Stimulated activated CD4-positive, alpha-beta T cell treated with anti-CD3 and anti-CD28 coated beads, Interleukin-1b, Interleukin-23, amount 100 ng/mL, for 48 hours (primary cell): Measurements from ENCODE around the gene DHRS7C.

Source experiments
- DNase-seq: peaks from one replicate; pipeline ENCODE4 v3.0.0-alpha.2; 2020

DHRS7C gene, protein sequence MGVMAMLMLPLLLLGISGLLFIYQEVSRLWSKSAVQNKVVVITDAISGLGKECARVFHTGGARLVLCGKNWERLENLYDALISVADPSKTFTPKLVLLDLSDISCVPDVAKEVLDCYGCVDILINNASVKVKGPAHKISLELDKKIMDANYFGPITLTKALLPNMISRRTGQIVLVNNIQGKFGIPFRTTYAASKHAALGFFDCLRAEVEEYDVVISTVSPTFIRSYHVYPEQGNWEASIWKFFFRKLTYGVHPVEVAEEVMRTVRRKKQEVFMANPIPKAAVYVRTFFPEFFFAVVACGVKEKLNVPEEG

DNA sequence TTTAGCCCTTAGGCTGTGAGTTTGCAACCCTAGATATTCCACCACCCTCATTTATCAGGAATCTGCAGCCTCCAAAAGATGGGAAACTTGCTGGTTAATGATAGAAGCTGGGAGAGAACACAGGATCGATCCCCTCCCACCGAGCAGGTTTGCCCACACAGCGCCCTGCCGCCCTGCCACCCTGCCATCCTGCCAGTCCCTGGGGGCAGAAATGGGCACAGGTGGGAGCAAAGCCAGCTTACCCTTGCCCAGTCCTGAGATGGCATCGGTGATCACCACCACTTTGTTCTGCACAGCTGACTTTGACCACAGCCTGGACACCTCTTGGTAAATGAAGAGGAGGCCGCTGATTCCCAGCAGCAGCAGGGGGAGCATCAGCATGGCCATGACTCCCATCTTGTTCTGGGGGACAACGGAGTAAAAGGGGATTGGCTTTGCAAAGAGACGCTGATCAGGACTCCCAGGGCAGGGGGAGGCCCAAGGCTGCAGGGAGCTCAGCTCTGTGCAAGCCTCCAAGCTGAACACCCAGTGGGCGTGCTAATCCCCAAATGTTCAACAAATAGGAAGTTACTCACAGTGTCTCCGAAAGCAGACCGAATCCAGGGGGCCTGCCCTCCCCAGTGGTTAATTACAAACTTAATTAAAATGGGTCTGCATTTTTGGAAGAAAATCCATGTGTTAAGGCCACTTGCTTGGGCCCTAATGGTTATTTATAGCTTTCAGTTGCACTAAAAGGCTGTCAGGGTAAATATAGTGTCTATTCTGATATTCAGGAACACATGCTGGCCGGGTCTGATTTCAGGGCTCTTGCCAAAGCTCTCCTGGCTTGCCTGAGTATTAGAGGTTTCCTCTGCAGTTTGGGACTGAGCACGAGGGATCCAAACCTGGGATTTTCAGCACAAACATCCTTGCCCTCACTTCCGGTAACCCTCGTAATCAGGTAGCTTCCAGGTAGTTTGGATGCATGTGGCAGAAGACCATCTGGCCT lies at the start of gene DHRS7C:
TSS of gene DHRS7C (minus strand) at position 704 of the 988 bp plus-strand sequence. CDS start at position 396, 308 bp downstream.
- no peak for DNase-seq

DNA sequence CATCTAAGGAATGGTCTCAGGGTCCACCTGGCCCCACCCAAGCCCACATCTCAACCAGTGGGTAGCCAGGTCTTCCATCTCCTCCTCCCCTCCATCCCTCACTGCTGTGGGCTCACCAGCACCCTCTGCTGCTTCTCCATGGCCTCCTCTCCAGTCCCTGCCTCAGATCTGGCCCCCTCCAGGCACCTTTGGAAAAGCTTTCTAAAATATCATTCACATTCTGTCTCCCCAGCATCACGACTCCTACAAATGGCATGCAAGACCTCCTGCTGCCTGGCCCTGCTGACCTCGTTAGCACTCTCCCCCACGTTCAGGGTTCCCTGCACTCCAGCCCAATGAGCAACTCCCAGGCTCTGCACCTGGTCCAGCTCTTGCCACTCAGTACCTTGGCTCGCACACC lies 48.0 kb upstream of the DHRS7C start:
- no peak for DNase-seq

DNA sequence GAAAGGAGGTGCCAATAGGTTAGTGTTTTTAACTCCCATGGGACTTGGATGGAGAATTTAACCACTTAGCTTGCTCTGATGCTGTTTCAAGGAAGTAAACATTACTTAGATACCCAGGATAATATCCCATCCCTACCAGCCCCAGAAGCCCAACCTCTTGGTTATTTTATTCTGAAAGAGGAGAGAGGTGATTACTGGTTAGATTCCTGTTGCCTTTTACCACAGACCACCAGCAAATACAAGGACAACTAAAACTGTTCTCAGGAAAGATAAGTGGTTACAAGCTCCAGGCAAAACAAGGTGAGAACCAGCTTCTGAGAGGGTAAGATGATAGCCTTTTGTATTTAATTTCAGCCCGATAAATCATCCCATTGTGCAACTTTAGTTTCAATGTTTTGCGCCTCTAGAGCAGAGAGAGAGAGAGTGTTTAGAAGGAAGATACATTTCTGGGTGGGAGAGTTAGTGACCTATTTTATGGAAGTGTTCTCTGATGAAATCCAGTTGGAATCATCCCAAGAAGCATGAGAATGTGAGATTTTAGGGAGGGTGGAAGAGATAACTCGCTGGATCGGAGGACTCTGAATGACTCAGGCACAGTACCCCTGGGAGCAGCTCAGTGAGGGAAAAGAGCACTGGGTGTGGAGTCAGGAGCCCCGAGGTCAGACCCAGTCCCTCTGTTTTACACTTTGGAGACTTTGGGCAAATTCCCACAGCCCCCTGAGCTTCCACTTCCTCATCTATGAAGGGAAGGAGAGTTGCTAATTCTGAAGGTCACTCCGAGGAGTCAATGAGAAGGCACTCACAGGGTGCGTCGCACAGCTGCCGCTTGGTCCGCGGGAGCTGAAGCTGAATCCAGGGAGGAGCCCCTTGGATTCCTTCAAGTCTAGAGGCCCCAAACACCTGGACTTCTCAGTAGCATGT lies 46.4 kb upstream of the DHRS7C start:
- DNase-seq = no peak

DNA sequence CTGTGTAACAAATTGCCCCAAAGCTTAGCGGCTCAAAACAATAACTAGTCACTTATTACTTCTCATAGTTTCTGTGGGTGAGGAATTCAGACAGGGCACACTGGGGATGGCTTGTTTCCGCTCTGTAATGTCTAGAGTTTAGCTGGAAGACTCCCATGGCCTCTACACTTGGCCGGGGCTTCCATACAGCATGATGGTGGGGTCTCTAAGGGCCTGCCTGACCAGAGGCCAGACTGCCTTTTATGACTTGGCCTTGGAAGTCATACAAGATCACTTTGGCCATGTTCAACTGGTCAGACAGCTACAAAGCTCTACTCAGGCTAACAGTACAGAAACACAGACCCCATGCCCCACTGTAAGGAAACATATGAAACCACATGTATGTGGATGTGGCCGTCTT lies 42.5 kb upstream of the DHRS7C start:
- no peak for DNase-seq

DNA sequence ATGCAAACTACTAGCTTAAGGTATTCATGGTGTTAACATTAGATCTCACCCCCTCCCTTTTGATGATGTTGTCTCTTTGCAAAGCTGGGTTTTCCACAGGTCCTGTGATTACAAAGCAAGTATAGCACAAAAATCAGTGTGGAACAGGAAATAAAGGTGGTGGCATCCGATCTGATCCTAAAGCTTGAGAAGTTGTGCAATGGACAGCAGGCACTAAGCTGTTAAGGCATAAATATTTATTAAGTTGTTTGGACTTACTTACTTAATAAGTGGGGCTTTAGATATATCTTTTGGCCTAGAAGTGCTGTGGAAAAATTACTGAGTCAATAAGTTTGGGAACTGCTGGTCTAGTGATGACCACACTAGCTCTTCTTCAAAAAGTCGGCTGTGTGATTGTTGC lies 39.3 kb upstream of the DHRS7C start:
- DNase-seq = no peak

DNA sequence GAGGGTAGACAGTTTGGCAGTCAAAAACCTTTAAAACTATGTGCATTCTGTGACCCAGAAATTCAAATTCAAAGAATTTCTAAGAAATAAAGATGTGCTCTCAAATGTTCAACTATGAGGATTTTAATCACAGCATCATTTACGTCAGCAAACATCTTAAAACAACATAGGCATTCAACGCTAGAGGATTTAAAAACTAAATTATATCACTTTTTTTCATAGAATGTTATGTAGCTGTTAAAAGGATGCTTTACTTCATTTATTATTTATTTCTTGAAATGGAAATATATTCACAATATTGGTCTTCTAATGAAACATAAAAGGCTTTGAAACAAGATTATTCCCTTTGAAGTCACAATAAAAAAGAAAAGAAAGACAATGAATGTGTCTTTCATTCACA lies 38.0 kb upstream of the DHRS7C start:
- no peak for DNase-seq

DNA sequence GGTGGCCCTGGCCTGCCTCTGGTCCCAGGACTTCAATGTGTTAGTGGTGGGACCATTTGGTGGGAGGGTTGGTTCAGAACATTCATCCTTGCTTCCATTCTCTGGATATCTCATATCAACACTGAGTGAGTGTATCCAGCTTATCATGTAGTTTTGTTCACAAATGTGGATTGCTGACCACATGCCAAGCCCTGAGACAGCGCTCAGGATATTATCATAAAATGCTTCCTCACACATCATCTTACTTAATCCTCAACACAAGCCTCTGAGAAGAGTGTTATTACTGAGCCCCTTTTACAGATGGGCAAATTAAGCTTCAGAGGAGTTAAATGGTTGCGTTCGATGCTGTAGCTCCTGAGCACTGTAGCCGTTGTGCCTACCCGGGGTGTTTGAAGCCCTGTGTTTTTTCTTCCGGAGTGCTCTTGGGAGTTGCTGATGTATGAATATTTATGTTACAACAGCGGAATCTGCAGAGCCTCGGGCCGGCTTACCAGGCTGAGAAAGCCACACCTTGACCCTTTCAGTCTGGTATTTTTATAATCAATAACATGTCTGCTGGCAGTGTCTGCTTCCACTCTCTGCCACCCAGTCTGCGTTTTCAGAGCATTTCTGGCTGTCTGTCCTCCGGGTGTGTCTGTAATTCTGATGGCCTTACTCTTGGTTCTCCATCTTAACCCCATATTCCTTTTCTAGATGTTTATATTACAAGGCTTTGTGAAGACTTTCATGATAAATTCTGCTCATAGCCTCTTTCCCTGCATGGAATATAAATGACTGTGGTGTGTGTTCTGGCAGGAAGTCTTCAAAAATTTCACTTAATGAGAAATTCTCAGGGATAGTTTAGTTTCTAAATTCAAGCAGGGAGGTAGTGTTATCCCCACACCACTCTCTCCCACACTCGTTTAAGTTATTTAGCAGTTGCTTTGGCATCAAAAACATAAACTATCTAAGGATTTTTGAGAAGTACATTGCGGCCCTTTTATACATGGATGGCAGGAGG lies 37.2 kb upstream of the DHRS7C start:
- DNase-seq = no peak

DNA sequence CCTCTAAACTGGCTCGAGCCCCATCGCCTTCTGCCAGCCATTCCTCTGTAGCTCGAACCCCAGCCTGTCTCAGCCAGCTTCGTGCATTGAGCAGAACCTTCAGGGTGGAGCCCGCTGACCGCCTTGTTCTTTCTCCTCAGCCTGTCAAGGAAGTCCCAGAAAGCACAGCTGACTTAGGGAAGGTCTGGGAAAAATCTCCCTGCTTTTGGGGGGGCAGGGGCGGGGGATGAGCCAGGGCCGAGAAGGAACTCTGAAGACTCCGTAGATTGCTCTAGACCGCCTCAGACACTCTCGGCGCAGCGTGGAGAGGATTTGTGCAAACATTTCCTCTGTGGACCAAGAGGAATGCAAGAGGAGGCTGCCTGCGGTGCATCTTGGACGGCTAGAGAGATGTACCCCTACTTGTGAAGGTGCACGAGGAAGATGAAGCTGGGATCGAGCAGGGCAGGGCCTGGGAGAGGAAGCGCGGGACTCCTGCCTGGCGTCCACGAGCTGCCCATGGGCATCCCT lies 34.3 kb upstream of the DHRS7C start, which contains the start of gene GLP2R:
TSS of gene GLP2R (plus strand) at position 284 of the 510 bp plus-strand sequence. CDS start at position 424, 140 bp downstream.
- no peak for DNase-seq

DNA sequence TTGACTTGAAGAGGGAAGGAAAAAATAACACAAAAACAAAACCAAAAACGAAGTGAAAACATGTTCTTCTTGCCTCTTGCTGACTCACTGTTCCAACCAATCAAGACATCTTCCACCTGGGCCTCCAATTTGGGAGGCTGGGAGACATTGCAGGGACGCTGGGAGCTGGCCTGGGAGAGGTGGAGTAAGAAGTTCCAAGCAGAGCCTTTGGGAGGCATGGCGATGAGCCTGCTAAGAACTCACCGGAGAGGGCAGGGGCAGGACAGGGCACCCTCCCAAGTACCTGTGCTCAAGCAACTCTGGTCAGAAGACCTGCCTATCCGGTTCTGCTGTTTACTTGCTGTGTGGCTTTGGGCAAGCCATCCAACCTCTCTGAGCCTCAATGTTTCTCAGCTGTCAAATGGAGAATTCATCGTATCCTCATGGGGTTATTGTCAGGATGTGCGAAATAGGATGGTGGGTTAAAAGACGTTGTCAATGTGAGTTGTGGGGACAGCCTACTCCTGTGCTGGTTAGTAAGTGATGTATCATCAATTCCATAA lies 33.5 kb upstream of the DHRS7C start:
- DNase-seq = no peak

DNA sequence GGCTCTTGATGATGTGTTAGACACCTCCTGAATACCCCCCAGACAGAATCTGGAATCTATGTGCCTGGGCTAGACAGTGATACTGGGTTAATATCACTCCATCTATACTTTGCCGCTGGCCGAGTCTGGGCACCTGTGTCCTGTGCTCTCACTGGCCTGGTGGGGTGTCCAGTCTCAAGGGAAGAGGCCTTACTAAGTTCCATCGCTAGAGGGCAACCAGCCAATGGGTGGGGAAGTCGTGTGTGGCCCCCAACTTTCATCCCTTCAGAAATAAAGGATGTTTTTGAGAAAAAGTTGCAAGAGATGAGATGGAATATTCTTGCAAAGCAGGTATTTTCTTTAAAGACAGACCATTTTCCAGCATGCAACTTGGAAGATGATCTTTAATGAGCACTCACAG lies 32.7 kb upstream of the DHRS7C start:
- no peak for DNase-seq

DNA sequence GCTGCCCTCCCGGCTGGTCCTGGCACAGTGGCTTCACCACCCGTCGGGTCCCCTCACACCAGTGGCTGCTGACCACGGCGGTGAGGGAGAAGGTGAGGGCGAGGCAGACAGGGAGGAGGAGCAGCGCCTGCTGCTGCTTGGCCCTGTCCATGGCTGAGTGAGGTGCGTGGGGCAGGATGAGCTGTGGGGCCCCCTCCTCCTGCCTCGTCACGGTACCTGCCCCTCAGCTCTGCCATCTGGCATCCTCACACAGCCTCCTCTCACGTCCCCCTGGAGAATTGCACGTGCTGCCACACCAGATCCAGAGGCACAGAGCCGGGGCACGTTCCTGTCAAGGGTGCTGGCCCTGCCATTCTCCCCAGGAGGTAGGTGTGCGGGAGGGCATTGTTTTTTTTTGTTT lies 30.5 kb upstream of the DHRS7C start, which contains the start of gene GSG1L2:
TSS of gene GSG1L2 (minus strand) at position 159 of the 400 bp plus-strand sequence. CDS start at position 151, 8 bp downstream.
- no peak for DNase-seq

DNA sequence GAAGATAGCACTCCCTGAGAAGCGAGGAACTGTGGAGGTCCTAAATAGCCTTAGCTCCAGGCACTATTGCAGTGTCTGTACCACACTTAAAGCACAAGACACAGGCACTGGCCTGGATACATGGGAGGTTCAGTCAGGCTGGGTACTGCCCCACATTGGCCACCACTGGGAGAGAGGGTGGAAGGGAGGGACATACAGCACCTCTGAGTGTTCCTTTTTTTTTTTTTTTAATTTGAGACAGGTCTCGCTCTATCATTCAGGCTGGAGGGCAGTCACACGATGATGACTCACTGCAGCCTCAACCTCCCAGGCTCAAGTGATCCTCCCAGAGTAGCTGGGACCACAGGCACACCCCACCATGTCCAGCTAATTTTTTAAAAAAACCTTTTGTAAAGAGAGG lies 29.1 kb upstream of the DHRS7C start:
- no peak for DNase-seq

DNA sequence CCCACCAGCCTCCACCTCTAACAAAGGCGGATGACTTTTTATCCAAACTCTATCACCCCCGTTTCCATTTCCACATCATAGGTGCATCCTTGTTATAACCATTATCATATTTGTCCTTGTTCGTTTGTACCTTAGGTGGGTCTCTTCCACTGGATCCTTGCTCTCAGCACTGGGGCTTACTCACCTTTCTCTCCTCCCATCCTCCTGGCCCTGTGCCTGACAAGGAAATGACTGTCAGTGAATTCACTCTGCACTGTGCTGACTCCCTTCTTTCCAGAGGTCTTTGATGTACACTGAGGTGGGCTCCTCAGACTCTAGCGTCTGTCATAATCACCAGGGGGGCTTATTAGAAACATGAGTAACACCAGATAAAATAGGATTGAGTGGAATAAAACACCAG lies 27.4 kb upstream of the DHRS7C start:
- DNase-seq = no peak

DNA sequence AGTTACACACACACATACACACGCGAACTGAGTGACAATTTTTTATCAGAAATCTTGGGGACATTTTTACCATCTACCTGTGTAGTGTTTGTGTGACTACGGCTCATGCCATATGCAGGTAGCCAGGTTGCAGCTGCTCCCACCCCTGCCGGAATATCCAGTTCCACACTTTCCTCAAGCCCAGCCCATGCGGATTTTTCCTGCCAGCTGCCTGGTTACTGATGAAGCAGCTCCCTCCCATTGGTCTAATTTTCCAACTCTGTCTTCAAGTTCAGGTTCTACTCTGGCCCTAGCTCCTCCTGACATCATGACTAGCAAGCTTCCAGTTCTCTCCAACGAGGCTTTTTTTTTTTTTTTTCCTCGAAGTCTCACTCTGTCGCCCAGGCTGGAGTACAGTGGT lies 25.7 kb upstream of the DHRS7C start:
- DNase-seq = no peak

DNA sequence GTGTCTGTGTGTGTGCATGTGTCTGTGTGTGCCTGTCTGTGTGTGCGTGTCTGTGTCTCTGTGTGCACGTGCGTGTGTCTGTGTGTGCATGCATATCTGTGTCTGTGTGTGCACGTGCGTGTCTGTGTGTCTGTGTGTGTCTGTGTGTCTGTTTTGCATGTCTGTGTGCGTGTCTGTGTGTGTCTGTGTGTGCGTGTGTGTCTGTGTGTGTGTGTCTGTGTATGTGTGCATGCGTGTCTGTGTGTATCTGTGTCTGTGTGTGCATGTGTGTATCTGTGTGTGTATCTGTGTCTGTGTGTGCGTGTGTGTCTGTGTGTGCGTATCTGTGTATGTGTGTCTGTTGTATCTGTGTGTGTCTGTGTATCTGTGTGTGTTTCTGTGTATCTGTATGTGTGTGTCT lies 25.1 kb upstream of the DHRS7C start:
- no peak for DNase-seq

DNA sequence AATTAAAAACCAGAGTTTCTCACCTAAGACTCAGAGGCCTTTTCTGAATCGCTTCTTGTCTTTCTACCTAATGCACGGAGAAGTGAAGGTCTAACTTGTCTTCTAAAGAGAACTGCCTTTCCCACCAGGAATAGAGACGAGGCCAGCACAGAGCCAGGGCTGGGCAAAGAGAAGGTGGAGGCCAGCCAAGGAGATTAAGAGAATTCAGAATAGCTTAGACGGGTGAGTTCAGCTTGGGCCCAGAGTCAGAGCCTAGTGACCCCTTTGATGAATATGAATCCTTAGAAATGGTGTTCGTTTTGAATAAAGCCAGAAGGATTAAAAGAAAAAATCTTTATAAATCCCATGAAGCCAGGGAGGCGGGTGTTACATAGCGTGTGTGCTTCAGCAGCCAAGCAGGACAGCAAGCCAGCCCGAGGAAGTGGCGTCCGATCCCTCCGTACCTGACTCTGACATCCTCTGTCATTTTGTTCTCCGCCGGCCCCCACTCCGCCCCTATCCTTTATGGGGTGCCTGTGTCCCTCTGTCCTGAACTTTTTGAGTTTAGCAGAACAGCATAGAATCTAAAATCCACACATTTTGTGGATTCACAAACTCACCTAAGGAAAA lies 23.0 kb upstream of the DHRS7C start:
- no peak for DNase-seq

DNA sequence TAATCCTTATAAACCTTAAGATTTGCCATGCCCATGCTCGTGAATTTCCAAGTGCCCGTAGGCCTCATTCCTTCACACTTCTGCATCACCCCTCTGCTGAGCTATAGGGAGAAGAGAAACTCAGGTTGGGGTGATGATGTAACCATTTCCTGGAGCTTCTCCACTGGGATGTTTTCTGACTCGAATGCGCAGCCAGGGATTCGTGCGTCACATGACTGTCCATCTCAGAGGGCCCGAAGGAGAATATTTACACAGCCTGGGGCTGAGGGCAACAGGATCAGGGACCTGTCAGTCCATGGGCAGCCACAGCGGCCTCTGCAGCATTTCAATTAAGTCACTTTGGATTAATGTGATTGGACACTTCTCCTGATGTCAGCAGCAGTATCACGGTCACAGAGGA lies 21.8 kb upstream of the DHRS7C start:
- DNase-seq = no peak

DNA sequence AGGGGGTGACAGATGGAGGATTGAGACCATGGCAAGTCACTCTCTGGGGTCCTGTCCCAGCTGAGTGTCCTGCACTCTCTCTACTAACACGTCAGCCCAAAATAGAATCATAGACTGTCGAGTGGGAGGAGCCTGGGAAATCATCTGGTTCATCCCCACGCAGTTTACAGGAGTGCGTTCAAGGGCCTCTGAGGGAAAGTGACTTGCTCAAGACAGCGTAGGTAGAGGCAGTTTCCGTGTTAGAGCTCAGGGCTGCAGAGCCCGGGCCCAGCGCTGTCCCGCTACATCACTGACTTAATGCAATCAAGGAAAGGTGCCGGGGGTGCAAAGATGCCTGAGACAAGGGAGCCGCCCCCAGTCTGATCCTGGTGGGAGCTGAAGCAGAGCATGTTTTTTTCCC lies 20.1 kb upstream of the DHRS7C start:
- DNase-seq = no peak

DNA sequence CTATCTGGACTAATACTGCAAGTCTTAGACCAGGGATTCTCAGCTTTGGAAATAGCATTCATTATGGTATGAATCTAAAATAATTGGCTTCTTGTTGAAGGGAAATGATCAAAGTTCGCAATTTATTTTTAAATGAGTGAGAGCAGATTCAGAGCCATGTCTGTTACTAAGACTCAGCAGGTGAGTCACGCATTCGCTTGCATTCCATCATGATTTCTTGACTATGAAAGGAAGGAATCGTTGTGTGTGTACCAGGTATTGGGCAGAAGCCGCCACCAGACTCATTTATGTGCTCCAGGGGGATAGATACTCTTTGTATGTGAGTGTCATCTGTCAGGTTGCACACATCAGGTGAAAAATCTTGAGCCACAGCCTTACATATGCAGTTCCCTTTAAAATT lies 19.7 kb upstream of the DHRS7C start:
- no peak for DNase-seq
